ENCODE measurements around the gene PLEKHA8.
A peak's percentile ranks its signal among the peaks of the same experiment; 100 is the strongest.

PLEKHA8 gene

DNA sequence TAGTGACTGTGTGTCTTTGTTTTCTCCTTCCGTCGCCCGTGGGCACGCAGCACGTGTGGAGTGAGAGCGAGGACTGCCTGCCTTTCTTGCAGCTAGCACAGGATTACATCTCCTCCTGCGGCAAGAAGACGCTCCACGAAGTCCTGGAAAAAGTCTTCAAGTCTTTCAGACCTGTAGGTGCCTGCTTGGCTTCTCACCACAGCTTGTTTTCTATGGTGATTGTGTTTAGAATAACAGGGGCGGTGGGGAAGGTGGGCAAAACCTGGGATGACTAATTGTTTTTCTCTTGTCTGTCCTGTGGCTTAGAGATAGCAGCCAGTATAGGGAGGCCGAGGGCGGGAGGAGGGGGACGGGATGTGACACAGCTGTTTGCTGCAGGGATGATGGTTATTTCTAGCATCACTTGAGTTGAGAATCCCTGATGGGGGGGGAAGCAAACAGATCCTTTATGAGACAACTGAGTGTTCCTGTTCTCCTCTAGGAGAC, 118.0 kb downstream of the PLEKHA8 start:
- Histone ChIP-seq H3K4me1 (ENCODE audit: insufficient read depth, low read length, poor library complexity, severe bottlenecking) (peaks cover 74% of the 10 kb centered on the region), H3K79me2 (ENCODE audit: insufficient read depth, low read length) (no peaks in the 10 kb centered on the region), H3K36me3 (ENCODE audit: insufficient read depth, low read length) (no peaks in the 10 kb centered on the region), H4K20me1 (ENCODE audit: insufficient read depth, low read length, poor library complexity, severe bottlenecking) (no peaks in the 10 kb centered on the region), H2AFZ (ENCODE audit: low read length) (no peak overlapping the region), H3F3A (ENCODE audit: low read depth) (peaks cover 9% of the 10 kb centered on the region; the same call in 1 of the 2 replicates), H3K9me2 (replicated peaks; ENCODE audit: low read depth, low read length) (no peaks in the 10 kb centered on the region), H3K4me2 (ENCODE audit: low read depth, low read length, poor library complexity, severe bottlenecking) (peak overlapping the region; percentile 49), H3K9ac (ENCODE audit: low read depth, low read length, poor library complexity, severe bottlenecking) (peak overlapping the region; percentile 42), H3K4me3 (ENCODE audit: low read length, poor library complexity, severe bottlenecking) (no peak overlapping the region), H3K9me3 (ENCODE audit: insufficient read depth, low read depth, low read length) (no peaks in the 10 kb centered on the region), H3K27me3 (ENCODE audit: insufficient read depth, low read length, poor library complexity, severe bottlenecking) (no peaks in the 10 kb centered on the region)
- TF ChIP-seq, protein P1, sequence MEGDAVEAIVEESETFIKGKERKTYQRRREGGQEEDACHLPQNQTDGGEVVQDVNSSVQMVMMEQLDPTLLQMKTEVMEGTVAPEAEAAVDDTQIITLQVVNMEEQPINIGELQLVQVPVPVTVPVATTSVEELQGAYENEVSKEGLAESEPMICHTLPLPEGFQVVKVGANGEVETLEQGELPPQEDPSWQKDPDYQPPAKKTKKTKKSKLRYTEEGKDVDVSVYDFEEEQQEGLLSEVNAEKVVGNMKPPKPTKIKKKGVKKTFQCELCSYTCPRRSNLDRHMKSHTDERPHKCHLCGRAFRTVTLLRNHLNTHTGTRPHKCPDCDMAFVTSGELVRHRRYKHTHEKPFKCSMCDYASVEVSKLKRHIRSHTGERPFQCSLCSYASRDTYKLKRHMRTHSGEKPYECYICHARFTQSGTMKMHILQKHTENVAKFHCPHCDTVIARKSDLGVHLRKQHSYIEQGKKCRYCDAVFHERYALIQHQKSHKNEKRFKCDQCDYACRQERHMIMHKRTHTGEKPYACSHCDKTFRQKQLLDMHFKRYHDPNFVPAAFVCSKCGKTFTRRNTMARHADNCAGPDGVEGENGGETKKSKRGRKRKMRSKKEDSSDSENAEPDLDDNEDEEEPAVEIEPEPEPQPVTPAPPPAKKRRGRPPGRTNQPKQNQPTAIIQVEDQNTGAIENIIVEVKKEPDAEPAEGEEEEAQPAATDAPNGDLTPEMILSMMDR (conservative IDR thresholded peaks at IDR 0.05; ENCODE audit: low read length), result no peak
- no peak for TF ChIP-seq EZH2phosphoT487 (IDR thresholded peaks at IDR 0.05; ENCODE audit: borderline replicate concordance)

DNA sequence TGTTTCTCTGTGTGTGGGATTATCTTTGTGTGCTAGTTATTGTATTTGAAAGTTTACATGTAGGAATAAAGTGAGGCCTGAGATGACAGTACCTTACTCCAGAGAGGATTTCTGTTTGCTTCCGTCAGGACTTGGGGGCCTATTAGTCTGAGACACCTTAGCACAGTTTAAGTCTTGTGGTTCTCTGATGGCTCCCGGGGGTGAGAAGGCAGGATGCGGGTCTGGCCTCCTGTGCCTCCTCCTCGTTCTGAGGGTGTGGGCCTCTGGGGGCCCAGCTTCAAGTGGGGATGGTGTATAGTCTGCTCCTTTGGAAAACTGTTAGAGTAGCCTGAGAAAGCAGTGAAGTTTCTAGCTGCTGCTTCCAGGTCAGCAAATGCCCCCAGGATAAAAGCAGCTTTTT, 119.0 kb downstream of the PLEKHA8 start:
- Histone ChIP-seq H3K27me3 (ENCODE audit: insufficient read depth, low read length, poor library complexity, severe bottlenecking) (no peaks in the 10 kb centered on the region), H3K9me2 (replicated peaks; ENCODE audit: low read depth, low read length) (no peaks in the 10 kb centered on the region), H3K4me3 (ENCODE audit: low read length, poor library complexity, severe bottlenecking) (peak overlapping the region; percentile 26), H3K4me1 (ENCODE audit: insufficient read depth, low read length, poor library complexity, severe bottlenecking) (peaks cover 64% of the 10 kb centered on the region), H2AFZ (ENCODE audit: low read length) (peak overlapping the region; percentile 43), H3K36me3 (ENCODE audit: insufficient read depth, low read length) (no peaks in the 10 kb centered on the region), H3K9me3 (ENCODE audit: insufficient read depth, low read depth, low read length) (no peaks in the 10 kb centered on the region), H3K9ac (ENCODE audit: low read depth, low read length, poor library complexity, severe bottlenecking) (peak overlapping the region; percentile 42), H3F3A (ENCODE audit: low read depth) (peaks cover 9% of the 10 kb centered on the region; the same call in 1 of the 2 replicates), H3K79me2 (ENCODE audit: insufficient read depth, low read length) (no peaks in the 10 kb centered on the region), H4K20me1 (ENCODE audit: insufficient read depth, low read length, poor library complexity, severe bottlenecking) (no peaks in the 10 kb centered on the region), H3K4me2 (ENCODE audit: low read depth, low read length, poor library complexity, severe bottlenecking) (peak overlapping the region; percentile 49)
- TF ChIP-seq EZH2phosphoT487 (IDR thresholded peaks at IDR 0.05; ENCODE audit: borderline replicate concordance), result no peak
- TF ChIP-seq, protein P1 (conservative IDR thresholded peaks at IDR 0.05; ENCODE audit: low read length), result no peak

- H3K79me2 ChIP-seq (ENCODE audit: insufficient read depth, low read length), result no peaks in the 10 kb centered on the region
- no peaks in the 10 kb centered on the region for H4K20me1 ChIP-seq (ENCODE audit: insufficient read depth, low read length, poor library complexity, severe bottlenecking)
- H3K4me1 ChIP-seq (ENCODE audit: insufficient read depth, low read length, poor library complexity, severe bottlenecking), result peaks cover 58% of the 10 kb centered on the region
- TF ChIP-seq, protein P1 (conservative IDR thresholded peaks at IDR 0.05; ENCODE audit: low read length), result no peak
- TF ChIP-seq EZH2phosphoT487 (IDR thresholded peaks at IDR 0.05; ENCODE audit: borderline replicate concordance), result no peak
- H3K9me2 ChIP-seq (replicated peaks; ENCODE audit: low read depth, low read length), result no peaks in the 10 kb centered on the region
- no peak overlapping the region for H2AFZ ChIP-seq (ENCODE audit: low read length)
- peak overlapping the region; percentile 42 for H3K9ac ChIP-seq (ENCODE audit: low read depth, low read length, poor library complexity, severe bottlenecking)
- peaks cover 9% of the 10 kb centered on the region; the same call in 1 of the 2 replicates for H3F3A ChIP-seq (ENCODE audit: low read depth)
- H3K9me3 ChIP-seq (ENCODE audit: insufficient read depth, low read depth, low read length), result no peaks in the 10 kb centered on the region
- peak overlapping the region; percentile 49 for H3K4me2 ChIP-seq (ENCODE audit: low read depth, low read length, poor library complexity, severe bottlenecking)
- no peaks in the 10 kb centered on the region for H3K27me3 ChIP-seq (ENCODE audit: insufficient read depth, low read length, poor library complexity, severe bottlenecking)
- no peaks in the 10 kb centered on the region for H3K36me3 ChIP-seq (ENCODE audit: insufficient read depth, low read length)
- no peak overlapping the region for H3K4me3 ChIP-seq (ENCODE audit: low read length, poor library complexity, severe bottlenecking)
These were observed 119.6 kb downstream of the PLEKHA8 start for GRCh38 chr7:30147785-30148184.

All from Loucy (cell line).